ENCODE measurements around the gene PRKAG2. TPM values are rescaled to one million over a fixed set of nuclear protein-coding genes. Genes with fewer than 3 reads are reported as not detected.
A peak's percentile ranks its signal among the peaks of the same experiment; 100 is the strongest.

The PRKAG2 gene
- total and polyA plus RNA-seq, 4 donors = 17.5 to 33.3 (median 23.9) TPM

GRCh38 chr7:151614019-151614418 lies 262.9 kb downstream of the PRKAG2 start:
- TF ChIP-seq CTCF (IDR thresholded peaks at IDR 0.05; ENCODE audit: control extremely low read depth, extremely low read depth) = no peak
- H3K9ac ChIP-seq (ENCODE audit: insufficient read depth in 1 of 2, low read length in 2 of 2) = no peak overlapping the region
- H3K27me3 ChIP-seq (ENCODE audit: control insufficient read depth in 3 of 3, insufficient read depth in 3 of 3, low read length in 2 of 3) = no peaks in the 10 kb centered on the region
- 96% methylated on average over 13 of the region's 13 CpGs for WGBS, 2 donors
- H3K27ac ChIP-seq (ENCODE audit: low read depth in 1 of 2, low read length in 1 of 2) = no peak overlapping the region
- peaks cover 0 to 6% (median 2%) of the 10 kb centered on the region in 4 donors for H3K36me3 ChIP-seq (ENCODE audit: control insufficient read depth in 4 of 4, insufficient read depth in 4 of 4, low read length in 4 of 4)
- ATAC-seq (ENCODE audit: insufficient read depth, low FRiP score) = no peak
- H3K9me3 ChIP-seq (ENCODE audit: control insufficient read depth in 4 of 4, insufficient read depth in 3 of 4, low read length in 3 of 4) = peaks cover 0 to 2% (median 0%) of the 10 kb centered on the region in 4 donors
- no peak for DNase-seq
- no peak overlapping the region for H3K4me3 ChIP-seq
- peaks cover 0 to 6% (median 0%) of the 10 kb centered on the region in 5 donors for H3K4me1 ChIP-seq (ENCODE audit: control insufficient read depth in 5 of 5, insufficient read depth in 5 of 5, low read length in 5 of 5)

- Histone ChIP-seq H3K27me3 (ENCODE audit: control insufficient read depth in 3 of 3, insufficient read depth in 3 of 3, low read length in 2 of 3) (no peaks in the 10 kb centered on the region), H3K27ac (ENCODE audit: low read depth in 1 of 2, low read length in 1 of 2) (no peak overlapping the region), H3K36me3 (ENCODE audit: control insufficient read depth in 4 of 4, insufficient read depth in 4 of 4, low read length in 4 of 4) (peaks cover 0 to 6% (median 2%) of the 10 kb centered on the region in 4 donors), H3K4me3 (no peak overlapping the region), H3K9me3 (ENCODE audit: control insufficient read depth in 4 of 4, insufficient read depth in 3 of 4, low read length in 3 of 4) (peaks cover 0 to 2% (median 0%) of the 10 kb centered on the region in 4 donors), H3K9ac (ENCODE audit: insufficient read depth in 1 of 2, low read length in 2 of 2) (no peak overlapping the region), H3K4me1 (ENCODE audit: control insufficient read depth in 5 of 5, insufficient read depth in 5 of 5, low read length in 5 of 5) (peaks cover 0 to 5% (median 0%) of the 10 kb centered on the region in 5 donors)
- TF ChIP-seq CTCF (IDR thresholded peaks at IDR 0.05; ENCODE audit: control extremely low read depth, extremely low read depth) = no peak
- WGBS, 2 donors = 96% methylated on average over 10 of the region's 10 CpGs
- DNase-seq (no peak), ATAC-seq (ENCODE audit: insufficient read depth, low FRiP score) (no peak)
Measured at GRCh38 chr7:151611878-151612277, 265.0 kb downstream of the PRKAG2 start.

GRCh38 chr7:151611041-151611440 lies 265.9 kb downstream of the PRKAG2 start:
- Histone ChIP-seq H3K36me3 (ENCODE audit: control insufficient read depth in 4 of 4, insufficient read depth in 4 of 4, low read length in 4 of 4) (peaks cover 0 to 6% (median 2%) of the 10 kb centered on the region in 4 donors), H3K4me3 (no peak overlapping the region), H3K4me1 (ENCODE audit: control insufficient read depth in 5 of 5, insufficient read depth in 5 of 5, low read length in 5 of 5) (peaks cover 0 to 3% (median 0%) of the 10 kb centered on the region in 5 donors), H3K27me3 (ENCODE audit: control insufficient read depth in 3 of 3, insufficient read depth in 3 of 3, low read length in 2 of 3) (no peaks in the 10 kb centered on the region), H3K9ac (ENCODE audit: insufficient read depth in 1 of 2, low read length in 2 of 2) (no peak overlapping the region), H3K9me3 (ENCODE audit: control insufficient read depth in 4 of 4, insufficient read depth in 3 of 4, low read length in 3 of 4) (peaks cover 0 to 2% (median 0%) of the 10 kb centered on the region in 4 donors), H3K27ac (ENCODE audit: low read depth in 1 of 2, low read length in 1 of 2) (no peak overlapping the region)
- DNase-seq (no peak), ATAC-seq (ENCODE audit: insufficient read depth, low FRiP score) (no peak)
- 92 to 93% methylated on average over 11 of the region's 11 CpGs for WGBS, 2 donors
- no peak for TF ChIP-seq CTCF (IDR thresholded peaks at IDR 0.05; ENCODE audit: control extremely low read depth, extremely low read depth)

GRCh38 chr7:151608031-151608551 lies 268.8 kb downstream of the PRKAG2 start:
- Histone ChIP-seq H3K9ac (ENCODE audit: insufficient read depth in 1 of 2, low read length in 2 of 2) (no peak overlapping the region), H3K9me3 (ENCODE audit: control insufficient read depth in 4 of 4, insufficient read depth in 3 of 4, low read length in 3 of 4) (no peaks in the 10 kb centered on the region), H3K4me3 (no peak overlapping the region), H3K27me3 (ENCODE audit: control insufficient read depth in 3 of 3, insufficient read depth in 3 of 3, low read length in 2 of 3) (no peaks in the 10 kb centered on the region), H3K4me1 (ENCODE audit: control insufficient read depth in 5 of 5, insufficient read depth in 5 of 5, low read length in 5 of 5) (no peaks in the 10 kb centered on the region), H3K36me3 (ENCODE audit: control insufficient read depth in 4 of 4, insufficient read depth in 4 of 4, low read length in 4 of 4) (peaks cover 0 to 9% (median 2%) of the 10 kb centered on the region in 4 donors), H3K27ac (ENCODE audit: low read depth in 1 of 2, low read length in 1 of 2) (peak overlapping the region in 1 of 2 donors; percentile 3)
- 90 to 94% methylated on average over 15 of the region's 15 CpGs for WGBS, 2 donors
- no peak for ATAC-seq (ENCODE audit: insufficient read depth, low FRiP score)
- TF ChIP-seq CTCF (IDR thresholded peaks at IDR 0.05; ENCODE audit: control extremely low read depth, extremely low read depth) = no peak
- DNase-seq = no peak
